Parathyroid adenoma (tissue), 2 donors: Measurements from ENCODE around the gene ZSCAN23.

Experiments
- H2AFZ ChIP-seq: fragments of 300-600 bp; sonication (generic); one replicate; pipeline ENCODE4 v1.7.0; 2017; ENCODE audit warnings: antibody characterized with exemption, mild to moderate bottlenecking
- H3K27ac ChIP-seq: fragments of 300-600 bp; sonication (generic); one replicate; pipeline ENCODE4 v1.7.0; 2017
- H3K27me3 ChIP-seq: fragments of 300-600 bp; sonication (generic); one replicate; pipeline ENCODE4 v1.7.0; 2017; ENCODE audit warnings: low read length; ENCODE audit not compliant: control insufficient read depth, insufficient read depth
- H3K36me3 ChIP-seq: fragments of 300-600 bp; sonication (generic); one replicate; pipeline ENCODE4 v1.7.0; 2017; ENCODE audit warnings: low read length; ENCODE audit not compliant: control insufficient read depth, insufficient read depth
- H3K4me1 ChIP-seq: fragments of 300-600 bp; sonication (generic); one replicate; pipeline ENCODE4 v1.7.0; 2017; ENCODE audit warnings: control low read depth
- H3K4me2 ChIP-seq: fragments of 300-600 bp; sonication (generic); one replicate; pipeline ENCODE4 v1.7.0; 2017; ENCODE audit warnings: low read length
- H3K4me3 ChIP-seq: fragments of 300-600 bp; sonication (generic); one replicate; pipeline ENCODE4 v1.7.0; 2017; ENCODE audit warnings: low read depth, low read length
- H3K79me2 ChIP-seq: fragments of 300-600 bp; sonication (generic); one replicate; pipeline ENCODE4 v1.7.0; 2017; ENCODE audit warnings: control low read depth
- H3K9ac ChIP-seq: fragments of 300-600 bp; sonication (generic); one replicate; pipeline ENCODE4 v1.7.0; 2017; ENCODE audit warnings: mild to moderate bottlenecking
- H3K9me3 ChIP-seq: fragments of 300-600 bp; sonication (generic); one replicate; pipeline ENCODE4 v1.7.0; 2017; ENCODE audit warnings: low read length; ENCODE audit not compliant: control insufficient read depth
- CTCF ChIP-seq: fragments of 300-600 bp; sonication (generic); IDR thresholded peaks from one replicate; pipeline ENCODE4 v1.7.0; 2017; ENCODE audit warnings: antibody characterized with exemption, mild to moderate bottlenecking
- donor health status: primary hyperparathyroidism.

Gene ZSCAN23

GRCh38 chr6:28424163-28424562 is 19.1 kb downstream of the ZSCAN23 start:
- no peak overlapping the region for H3K4me2 ChIP-seq
- no peak overlapping the region for H3K4me3 ChIP-seq
- no peaks in the 10 kb centered on the region for H3K9me3 ChIP-seq
- H3K4me1 ChIP-seq = no peaks in the 10 kb centered on the region
- no peaks in the 10 kb centered on the region for H3K79me2 ChIP-seq
- no peaks in the 10 kb centered on the region for H3K27me3 ChIP-seq
- TF ChIP-seq CTCF = no peak
- no peak overlapping the region for H3K27ac ChIP-seq
- no peak overlapping the region for H2AFZ ChIP-seq
- no peaks in the 10 kb centered on the region for H3K36me3 ChIP-seq
- H3K9ac ChIP-seq = no peak overlapping the region

- no peaks in the 10 kb centered on the region for H3K4me1 ChIP-seq
- H2AFZ ChIP-seq = no peak overlapping the region
- H3K9me3 ChIP-seq = no peaks in the 10 kb centered on the region
- H3K4me2 ChIP-seq = no peak overlapping the region
- H3K79me2 ChIP-seq = no peaks in the 10 kb centered on the region
- H3K27me3 ChIP-seq = no peaks in the 10 kb centered on the region
- no peak for TF ChIP-seq CTCF
- no peaks in the 10 kb centered on the region for H3K36me3 ChIP-seq
- no peak overlapping the region for H3K4me3 ChIP-seq
- no peak overlapping the region for H3K27ac ChIP-seq
- no peak overlapping the region for H3K9ac ChIP-seq
Observed at GRCh38 chr6:28423546-28423945, 19.7 kb downstream of the ZSCAN23 start.

GRCh38 chr6:28413681-28414080 is 29.6 kb downstream of the ZSCAN23 start:
- no peak overlapping the region for H3K9ac ChIP-seq
- no peak overlapping the region for H3K4me2 ChIP-seq
- no peaks in the 10 kb centered on the region for H3K9me3 ChIP-seq
- TF ChIP-seq CTCF = no peak
- H3K27ac ChIP-seq = no peak overlapping the region
- H3K4me1 ChIP-seq = no peaks in the 10 kb centered on the region
- no peak overlapping the region for H3K4me3 ChIP-seq
- no peaks in the 10 kb centered on the region for H3K36me3 ChIP-seq
- no peaks in the 10 kb centered on the region for H3K79me2 ChIP-seq
- H2AFZ ChIP-seq = no peak overlapping the region
- H3K27me3 ChIP-seq = no peaks in the 10 kb centered on the region

- Histone ChIP-seq H3K27me3 (no peaks in the 10 kb centered on the region), H3K9ac (no peak overlapping the region), H3K36me3 (no peaks in the 10 kb centered on the region), H3K4me1 (no peaks in the 10 kb centered on the region), H3K4me2 (no peak overlapping the region), H2AFZ (no peak overlapping the region), H3K9me3 (no peaks in the 10 kb centered on the region), H3K79me2 (no peaks in the 10 kb centered on the region), H3K4me3 (no peak overlapping the region), H3K27ac (no peak overlapping the region)
- TF ChIP-seq CTCF = no peak
Observed at GRCh38 chr6:28410767-28411166, 32.5 kb downstream of the ZSCAN23 start.

GRCh38 chr6:28408076-28408802 is 35.1 kb downstream of the ZSCAN23 start:
- Histone ChIP-seq H2AFZ (no peak overlapping the region), H3K36me3 (no peaks in the 10 kb centered on the region), H3K4me2 (no peak overlapping the region), H3K4me1 (no peaks in the 10 kb centered on the region), H3K27ac (no peak overlapping the region), H3K27me3 (no peaks in the 10 kb centered on the region), H3K4me3 (no peak overlapping the region), H3K79me2 (no peaks in the 10 kb centered on the region), H3K9me3 (no peaks in the 10 kb centered on the region), H3K9ac (no peak overlapping the region)
- TF ChIP-seq CTCF = no peak
